GM12878 (cell line): Measurements from ENCODE around the gene RPL37A.

Source experiments
- CHD1 ChIP-seq: IDR thresholded peaks from 2 replicates; pipeline ENCODE4 v1.6.1; 2012; ENCODE audit warnings: low read depth, low read length, improper control_type of control experiment
- CHD2 ChIP-seq: IDR thresholded peaks from 2 replicates; pipeline ENCODE4 v1.6.1; 2011; ENCODE audit warnings: low read depth, low read length, improper control_type of control experiment, borderline replicate concordance
- CTCF ChIP-seq, 3 experiments: IDR thresholded peaks in 2 of 3; conservative IDR thresholded peaks in 1 of 3; 2 replicates each; pipeline ENCODE4 v1.5.1; 2011; ENCODE audit warnings: low read depth in 3 of 3, low read length in 3 of 3, mild to moderate bottlenecking in 3 of 3, control low read depth in 2 of 3, moderate library complexity in 2 of 3, inconsistent platforms in 1 of 3, mixed read lengths in 1 of 3; ENCODE audit not compliant: control insufficient read depth in 2 of 3, insufficient read depth in 1 of 3; ENCODE audit errors: extremely low read depth in 1 of 3
- EP300 ChIP-seq, 2 experiments: fragments of 150-350 bp in 1 of 2; IDR thresholded peaks; 2 replicates each; pipeline ENCODE4 v1.6.1; 2011 to 2012; ENCODE audit warnings: low read depth in 2 of 2, low read length in 2 of 2, borderline replicate concordance in 1 of 2, improper control_type of control experiment in 1 of 2, inconsistent platforms in 1 of 2; ENCODE audit not compliant: control insufficient read depth in 1 of 2
- GABPA ChIP-seq: IDR thresholded peaks from 2 replicates; pipeline ENCODE4 v1.6.1; 2014; ENCODE audit warnings: antibody characterized with exemption, low read depth, mild to moderate bottlenecking, inconsistent platforms
- JUND ChIP-seq: IDR thresholded peaks from 2 replicates; pipeline ENCODE4 v1.6.1; 2012; ENCODE audit warnings: low read depth, mild to moderate bottlenecking, low read length, improper control_type of control experiment, moderate library complexity
- POLR2A ChIP-seq: IDR thresholded peaks from 2 replicates; pipeline ENCODE4 v1.6.1; 2011; ENCODE audit warnings: low read depth, mild to moderate bottlenecking, low read length
- POLR2AphosphoS5 ChIP-seq: IDR thresholded peaks from 2 replicates; pipeline ENCODE4 v1.6.1; 2011; ENCODE audit warnings: mild to moderate bottlenecking, low read length, inconsistent platforms
- RAD21 ChIP-seq: IDR thresholded peaks from 2 replicates; pipeline ENCODE4 v1.6.1; 2011; ENCODE audit warnings: mild to moderate bottlenecking, low read depth, low read length, moderate library complexity; ENCODE audit not compliant: insufficient read depth
- YY1 ChIP-seq: IDR thresholded peaks from 2 replicates; pipeline ENCODE4 v1.6.1; 2011; ENCODE audit warnings: low read depth, mild to moderate bottlenecking, low read length
- ZNF592 ChIP-seq: fragments of 450-650 bp; IDR thresholded peaks from 2 replicates; pipeline ENCODE4 v1.6.1; 2017; ENCODE audit warnings: mild to moderate bottlenecking, moderate library complexity

DNA sequence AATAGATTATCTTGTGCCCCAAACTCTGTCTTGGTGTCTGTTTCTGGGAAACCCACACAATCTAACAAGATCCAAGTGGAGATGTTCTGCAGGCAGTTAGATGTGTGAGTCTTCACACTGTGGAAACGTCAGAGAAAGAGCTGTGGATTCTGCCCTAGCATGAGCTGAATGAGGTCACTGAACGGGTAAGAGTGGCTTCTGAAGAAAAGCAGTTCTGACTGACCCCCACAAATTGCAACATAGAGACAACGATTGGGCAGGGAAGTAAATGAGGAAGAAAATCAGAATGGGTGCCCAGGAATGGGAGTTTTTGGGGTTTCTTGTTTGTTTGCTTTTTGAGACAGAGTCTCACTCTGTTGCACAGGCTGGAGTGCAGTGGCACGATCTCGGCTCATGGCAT lies 12.9 kb upstream of the RPL37A start:
- TF ChIP-seq CTCF (IDR thresholded peaks at IDR 0.05 in 2 of 3, conservative IDR thresholded peaks at IDR 0.05 in 1 of 3; ENCODE audit: control insufficient read depth in 2 of 3, extremely low read depth in 1 of 3, insufficient read depth in 1 of 3, low read depth in 3 of 3, low read length in 3 of 3) (no peak), GABPA (no peak), JUND (no peak), ZNF592 (no peak), YY1 (no peak), POLR2AphosphoS5 (no peak), POLR2A (no peak), EP300 (IDR thresholded peaks at IDR 0.05; ENCODE audit: borderline replicate concordance in 1 of 2, control insufficient read depth in 1 of 2, low read depth in 2 of 2, low read length in 2 of 2) (no peak), CHD2 (no peak), CHD1 (no peak), RAD21 (no peak)
